IPS-NIHi11 (cell line): ENCODE results near the gene FAM171A2.

Source experiments
- DNase-seq: peaks from one replicate; pipeline ENCODE4 v3.0.0; 2012; ENCODE audit warnings: mixed read lengths, low spot score

FAM171A2 gene

GRCh38 chr17:44307387-44308186 is 56.1 kb downstream of the FAM171A2 start:
- peak; percentile 86 for DNase-seq

- DNase-seq: no peak
Measured at GRCh38 chr17:44304651-44305050, 59.0 kb downstream of the FAM171A2 start.
